Breast epithelium (tissue), 4 donors: ENCODE results near the gene POM121L2. TPM values are rescaled to one million over a fixed set of nuclear protein-coding genes. Genes with fewer than 3 reads are reported as not detected.

Experiments
- DNase-seq, 2 donors: peaks; one replicate each; pipeline ENCODE4 v3.0.0-alpha.2; 2019; ENCODE audit warnings: low spot score in 2 of 2
- H3K27ac ChIP-seq, 2 donors: fragments of 200-600 bp; sonication (generic) in 1 of 2; one replicate each; pipeline ENCODE4 v1.5.1; 2016 to 2019; ENCODE audit warnings: mild to moderate bottlenecking in 1 of 2
- H3K27me3 ChIP-seq, 2 donors: fragments of 200-600 bp; sonication (generic) in 1 of 2; one replicate each; pipeline versions ENCODE4 v1.5.1 to v1.6.0; 2017 to 2019; ENCODE audit warnings: control low read depth in 1 of 2, mild to moderate bottlenecking in 1 of 2
- H3K36me3 ChIP-seq: fragments of 200-600 bp; one replicate; pipeline ENCODE4 v1.5.1; 2019
- H3K4me1 ChIP-seq, 2 donors: fragments of 200-600 bp; sonication (generic); one replicate each; pipeline ENCODE4 v1.5.1; 2016 to 2019; ENCODE audit warnings: control low read depth in 1 of 2
- H3K4me3 ChIP-seq, 3 donors: fragments of 200-600 bp; sonication (generic); 1 replicate in 2 of 3; 2 replicates in 1 of 3; pipeline ENCODE4 v1.5.1; 2016 to 2019; ENCODE audit warnings: mild to moderate bottlenecking in 3 of 3, moderate library complexity in 2 of 3
- H3K9me3 ChIP-seq, 2 donors: fragments of 200-600 bp; sonication (generic) in 1 of 2; one replicate each; pipeline ENCODE4 v1.5.1; 2016 to 2019; ENCODE audit warnings: control low read depth in 1 of 2
- POLR2A ChIP-seq: fragments of 450-650 bp; IDR thresholded peaks from one replicate; pipeline ENCODE4 v1.6.1; 2016; ENCODE audit warnings: antibody characterized with exemption, mild to moderate bottlenecking, moderate library complexity
- POLR2AphosphoS5 ChIP-seq, 3 donors: sonication (generic); formaldehyde crosslinking; IDR thresholded peaks; one replicate each; pipeline ENCODE4 v1.6.1; 2017; ENCODE audit warnings: antibody characterized with exemption in 3 of 3
- intact Hi-C: fragments of 100-400 bp; cut with DNase I; formaldehyde crosslinking; loops from one replicate; pipeline ENCODE4 v1.15.1; 2023; ENCODE audit warnings: low total_unique reads
- total RNA-seq, 3 donors: library from RNA; depleted of rRNA; stranded (reverse); fragments of >200 nt; gene quantifications; one replicate each; pipeline ENCODE4 v1.1.0, GENCODE V29; 2016
- TF ChIP-seq, protein P1 (sequence below), 3 donors: fragments of 450-650 bp; IDR thresholded peaks; one replicate each; pipeline ENCODE4 v1.5.1; 2016 to 2017; ENCODE audit warnings: antibody characterized with exemption in 3 of 3, mild to moderate bottlenecking in 3 of 3, moderate library complexity in 3 of 3

Gene POM121L2
- total RNA-seq, 3 donors from 2014 or later, result not detected

GRCh38 chr6:27260836-27261375, 51.2 kb downstream of the POM121L2 start:
- DNase-seq, result no peak
- H3K36me3 ChIP-seq, result no peaks in the 10 kb centered on the region
- H3K27me3 ChIP-seq, result peaks cover 0 to 32% of the 10 kb centered on the region in 2 donors
- intact Hi-C loops, result no loop called here
- no peak for TF ChIP-seq POLR2AphosphoS5 (IDR thresholded peaks at IDR 0.05)
- TF ChIP-seq, protein P1, sequence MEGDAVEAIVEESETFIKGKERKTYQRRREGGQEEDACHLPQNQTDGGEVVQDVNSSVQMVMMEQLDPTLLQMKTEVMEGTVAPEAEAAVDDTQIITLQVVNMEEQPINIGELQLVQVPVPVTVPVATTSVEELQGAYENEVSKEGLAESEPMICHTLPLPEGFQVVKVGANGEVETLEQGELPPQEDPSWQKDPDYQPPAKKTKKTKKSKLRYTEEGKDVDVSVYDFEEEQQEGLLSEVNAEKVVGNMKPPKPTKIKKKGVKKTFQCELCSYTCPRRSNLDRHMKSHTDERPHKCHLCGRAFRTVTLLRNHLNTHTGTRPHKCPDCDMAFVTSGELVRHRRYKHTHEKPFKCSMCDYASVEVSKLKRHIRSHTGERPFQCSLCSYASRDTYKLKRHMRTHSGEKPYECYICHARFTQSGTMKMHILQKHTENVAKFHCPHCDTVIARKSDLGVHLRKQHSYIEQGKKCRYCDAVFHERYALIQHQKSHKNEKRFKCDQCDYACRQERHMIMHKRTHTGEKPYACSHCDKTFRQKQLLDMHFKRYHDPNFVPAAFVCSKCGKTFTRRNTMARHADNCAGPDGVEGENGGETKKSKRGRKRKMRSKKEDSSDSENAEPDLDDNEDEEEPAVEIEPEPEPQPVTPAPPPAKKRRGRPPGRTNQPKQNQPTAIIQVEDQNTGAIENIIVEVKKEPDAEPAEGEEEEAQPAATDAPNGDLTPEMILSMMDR (IDR thresholded peaks at IDR 0.05), result no peak
- TF ChIP-seq POLR2A, result no peak
- H3K4me1 ChIP-seq, result no peaks in the 10 kb centered on the region
- no peak overlapping the region for H3K27ac ChIP-seq
- H3K9me3 ChIP-seq, result no peaks in the 10 kb centered on the region
- no peak overlapping the region for H3K4me3 ChIP-seq

- intact Hi-C loops, result no loop called here
Observed at GRCh38 chr6:27260369-27260768, 51.7 kb downstream of the POM121L2 start.

More at GRCh38 chr6:27260369-27260768, 51.7 kb downstream of the POM121L2 start:
- H3K4me1 ChIP-seq, result no peaks in the 10 kb centered on the region
- no peak overlapping the region for H3K27ac ChIP-seq
- no peak for DNase-seq
- TF ChIP-seq, protein P1 (IDR thresholded peaks at IDR 0.05), result no peak
- no peak for TF ChIP-seq POLR2AphosphoS5 (IDR thresholded peaks at IDR 0.05)
- no peak for TF ChIP-seq POLR2A
- no peak overlapping the region for H3K4me3 ChIP-seq
- H3K9me3 ChIP-seq, result no peaks in the 10 kb centered on the region
- H3K36me3 ChIP-seq, result no peaks in the 10 kb centered on the region
- H3K27me3 ChIP-seq, result peaks cover 0 to 27% of the 10 kb centered on the region in 2 donors

Other genes starting within 250 kb of the POM121L2 start
- 10 to 100 TPM in 2 of 3 donors, under 1 TPM in 1; 0.80 to 31.0 (median 12.8) TPM for gene PRSS16, start 64.6 kb downstream of the POM121L2 start, total RNA-seq
- gene ZNF391, start 76.5 kb upstream of the POM121L2 start, total RNA-seq, result 1 to 10 TPM; 2.1 to 5.9 (median 5.2) TPM
- gene ZNF184, start 160.8 kb upstream of the POM121L2 start, total RNA-seq, result 10 to 100 TPM in 1 of 3 donors, 1 to 10 TPM in 2; 3.8 to 13.3 (median 9.2) TPM